NAMALWA (cell line): ENCODE measurements around the gene SMC1B.
"Not testable (repeated sequence)": the region's sequence is repeated elsewhere in the genome, so short reads cannot be mapped to it uniquely, and the experiment has no call there.

ENCODE experiments used
- DNase-seq: peaks from one replicate; pipeline ENCODE4 v3.0.0-alpha.2; 2015; ENCODE audit warnings: low spot score

SMC1B gene

GRCh38 chr22:45442116-45442515 lies 28.7 kb upstream of the SMC1B start:
- DNase-seq: no peak

- DNase-seq: peak; percentile 50
Measured at GRCh38 chr22:45441138-45441537, 27.7 kb upstream of the SMC1B start.

GRCh38 chr22:45440688-45441087 lies 27.3 kb upstream of the SMC1B start:
- not testable (repeated sequence) for DNase-seq

GRCh38 chr22:45438336-45438735 lies 24.9 kb upstream of the SMC1B start:
- no peak for DNase-seq

- not testable (repeated sequence) for DNase-seq
Measured at GRCh38 chr22:45436871-45437517, 23.6 kb upstream of the SMC1B start.

- peak; percentile 85 for DNase-seq
Measured at GRCh38 chr22:45435544-45436139, 22.2 kb upstream of the SMC1B start.

GRCh38 chr22:45434981-45435380 lies 21.6 kb upstream of the SMC1B start:
- no peak for DNase-seq

GRCh38 chr22:45430871-45431270 lies 17.5 kb upstream of the SMC1B start:
- DNase-seq: no peak

- DNase-seq: no peak
Measured at GRCh38 chr22:45429981-45430775, 16.8 kb upstream of the SMC1B start.

- no peak for DNase-seq
Measured at GRCh38 chr22:45429424-45429823, 16.0 kb upstream of the SMC1B start.

- no peak for DNase-seq
Measured at GRCh38 chr22:45428391-45429385, 15.3 kb upstream of the SMC1B start.

GRCh38 chr22:45427114-45427513 lies 13.7 kb upstream of the SMC1B start:
- DNase-seq: no peak

- DNase-seq: no peak
Measured at GRCh38 chr22:45426387-45426786, 13.0 kb upstream of the SMC1B start.

GRCh38 chr22:45425531-45426265 lies 12.3 kb upstream of the SMC1B start:
- DNase-seq: no peak

GRCh38 chr22:45425101-45425500 lies 11.7 kb upstream of the SMC1B start:
- no peak for DNase-seq

GRCh38 chr22:45424241-45424731 lies 10.9 kb upstream of the SMC1B start:
- no peak for DNase-seq

GRCh38 chr22:45423524-45423923 lies 10.1 kb upstream of the SMC1B start:
- no peak for DNase-seq

GRCh38 chr22:45422237-45422983 lies 9.0 kb upstream of the SMC1B start:
- no peak for DNase-seq

- DNase-seq: no peak
Measured at GRCh38 chr22:45421349-45422055, 8.1 kb upstream of the SMC1B start.

- no peak for DNase-seq
Measured at GRCh38 chr22:45420539-45420938, 7.1 kb upstream of the SMC1B start.
